GM18870 (cell line): ENCODE results near the gene CRYZL1.

ENCODE experiments used
- ATAC-seq: cut with Tn5 transposase; IDR thresholded peaks from one replicate; pipeline ENCODE4 v1.9.1; 2021; ENCODE audit warnings: moderate library complexity; ENCODE audit not compliant: unreplicated experiment

CRYZL1 gene

GRCh38 chr21:33542640-33543504, 98.7 kb downstream of the CRYZL1 start, which contains the start of gene SON:
SON (plus strand) TSS chr21:33543038; CDS start chr21:33543093, 55 bp downstream.
- ATAC-seq: peak; percentile 91

DNA sequence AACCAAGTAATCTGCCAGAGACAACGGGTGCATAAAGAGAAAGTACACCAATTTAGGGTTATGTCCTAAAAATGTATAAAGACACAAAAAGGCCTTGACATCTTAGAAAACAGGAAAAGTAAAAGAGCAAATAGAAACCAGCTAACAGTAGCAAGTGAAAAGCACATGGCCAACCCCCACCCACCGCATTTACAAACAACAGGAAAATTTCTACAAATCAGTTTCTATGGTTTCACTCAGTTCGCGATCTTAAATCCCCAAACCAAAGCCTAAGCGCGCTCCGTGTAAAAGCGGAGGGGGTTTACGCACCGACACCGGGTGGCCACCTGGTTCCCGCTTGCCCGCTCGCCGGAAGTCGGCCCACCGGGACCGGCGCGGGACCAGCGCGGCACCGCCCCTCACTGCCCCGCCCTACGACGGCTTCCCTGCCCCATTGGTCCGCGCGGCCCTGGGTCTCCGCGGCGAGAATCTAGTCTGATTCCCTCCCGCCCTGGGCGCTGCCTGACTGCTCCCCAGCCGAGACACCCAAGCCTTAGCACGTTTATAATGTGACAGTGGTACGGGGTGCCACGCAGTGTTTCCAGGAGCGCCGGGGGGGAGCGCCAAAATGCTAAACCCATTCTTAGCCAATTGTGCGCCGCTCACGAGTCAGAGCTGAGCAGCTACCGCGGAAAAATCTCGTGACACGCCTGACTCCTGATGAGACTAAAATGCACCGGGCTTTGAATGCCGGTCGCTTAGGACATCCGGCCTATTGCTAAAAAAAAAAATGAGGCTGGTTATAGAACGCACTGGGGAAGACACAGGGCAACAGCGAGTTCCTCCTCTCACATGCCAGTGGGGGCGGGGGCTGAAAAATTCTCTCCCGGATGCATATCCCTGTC, 99.5 kb downstream of the CRYZL1 start, which contains the start of gene GART:
GART (minus strand) TSS at position 362 of the 884 bp plus-strand sequence. CDS start 2,802 bp downstream, outside the sequence.
- peak; percentile 29 for ATAC-seq

DNA sequence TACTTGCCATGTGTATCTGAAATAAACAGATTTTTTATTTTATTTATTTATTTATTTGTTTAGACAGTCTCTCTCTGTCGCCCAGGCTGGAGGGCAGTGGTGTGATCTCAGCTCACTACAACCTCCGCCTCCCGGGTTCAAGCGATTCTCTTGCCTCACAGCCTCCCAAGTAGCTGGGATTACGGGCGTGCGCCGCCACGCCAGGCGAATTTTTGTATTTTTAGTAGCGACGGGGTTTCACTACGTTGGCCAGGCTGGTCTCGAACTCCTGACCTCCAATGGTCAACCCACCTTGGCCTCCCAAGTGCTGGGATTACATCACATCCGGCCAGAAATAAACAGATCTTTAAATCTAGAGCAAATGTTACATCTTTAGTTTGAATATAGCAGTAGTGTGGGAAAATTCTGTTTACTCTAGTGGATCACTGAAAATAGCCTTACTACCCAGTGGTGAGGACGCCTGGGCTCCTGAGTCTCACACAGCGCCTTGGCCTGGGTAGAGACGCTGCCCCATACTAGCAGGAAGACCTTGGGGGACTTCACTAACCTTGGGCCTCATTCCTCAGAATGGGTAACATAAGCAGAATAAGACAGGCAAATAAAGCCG, 100.3 kb downstream of the CRYZL1 start:
- no peak for ATAC-seq

- ATAC-seq: no peak
Observed at GRCh38 chr21:33540711-33541104, 100.8 kb downstream of the CRYZL1 start.

GRCh38 chr21:33539616-33540015, 101.9 kb downstream of the CRYZL1 start:
- ATAC-seq: no peak
